HUDEP-2 (cell line): ENCODE results near the gene RAB8A.
"Not testable (repeated sequence)": the region's sequence is repeated elsewhere in the genome, so short reads cannot be mapped to it uniquely, and the experiment has no call there.

Experiments used
- DNase-seq, 76 experiments: peaks; one replicate each; lab custom pipeline; 2025; ENCODE audit not compliant: unreplicated experiment in 76 of 76; lab: John Stamatoyannopoulos, UW

The RAB8A gene

GRCh38 chr19:16077984-16078758, 33.5 kb upstream of the RAB8A start:
- peak in 9 of 76 experiments; percentile 18 to 56 (median 42) for DNase-seq

GRCh38 chr19:16078759-16079707, 32.7 kb upstream of the RAB8A start:
- peak in 75 of 76 experiments; percentile 27 to 99 (median 88) for DNase-seq

- no peak for DNase-seq
These were observed 27.5 kb upstream of the RAB8A start for GRCh38 chr19:16084067-16084685.

GRCh38 chr19:16085115-16085514, 26.6 kb upstream of the RAB8A start:
- DNase-seq, result no peak

GRCh38 chr19:16087404-16087803, 24.3 kb upstream of the RAB8A start:
- not testable (repeated sequence) for DNase-seq

- no peak for DNase-seq
These were observed 23.7 kb upstream of the RAB8A start for GRCh38 chr19:16087940-16088339.

GRCh38 chr19:16088351-16089009, 23.2 kb upstream of the RAB8A start:
- DNase-seq, result no peak

- DNase-seq, result no peak
These were observed 22.5 kb upstream of the RAB8A start for GRCh38 chr19:16089010-16089846.

GRCh38 chr19:16091546-16092475, 19.9 kb upstream of the RAB8A start:
- DNase-seq, result no peak

- no peak for DNase-seq
These were observed 17.2 kb upstream of the RAB8A start for GRCh38 chr19:16094360-16095070.

- no peak for DNase-seq
These were observed 16.6 kb upstream of the RAB8A start for GRCh38 chr19:16095071-16095571.

GRCh38 chr19:16096280-16096855, 15.3 kb upstream of the RAB8A start:
- DNase-seq, result no peak

- no peak for DNase-seq
These were observed 13.3 kb upstream of the RAB8A start for GRCh38 chr19:16098416-16098768.

GRCh38 chr19:16098821-16099220, 12.9 kb upstream of the RAB8A start:
- DNase-seq, result no peak

- DNase-seq, result not testable (repeated sequence)
These were observed 12.2 kb upstream of the RAB8A start for GRCh38 chr19:16099314-16099965.

GRCh38 chr19:16100524-16100923, 11.2 kb upstream of the RAB8A start:
- no peak for DNase-seq

GRCh38 chr19:16104722-16105121, 7.0 kb upstream of the RAB8A start:
- no peak for DNase-seq
